ENCODE results near the gene MRPL44. TPM values are rescaled to one million over a fixed set of nuclear protein-coding genes. Genes with fewer than 3 reads are reported as not detected.

The MRPL44 gene
- total RNA-seq, 4 donors from 2014 or later, result 25.8 to 40.6 (median 33.7) TPM

GRCh38 chr2:223943135-223943534 is 14.1 kb upstream of the MRPL44 start:
- no peaks in the 10 kb centered on the region for H3K9me3 ChIP-seq
- no peak for ATAC-seq
- DNase-seq, result no peak
- no peaks in the 10 kb centered on the region for H3K36me3 ChIP-seq
- TF ChIP-seq POLR2A (IDR thresholded peaks at IDR 0.05) (no peak), CTCF (IDR thresholded peaks at IDR 0.05 in 4 of 5, conservative IDR thresholded peaks at IDR 0.05 in 1 of 5) (no peak)
- peak overlapping the region; percentile 89 to 97 (median 92) for H3K27ac ChIP-seq
- H3K4me3 ChIP-seq, result peak overlapping the region in 3 of 4 donors; percentile 85 to 92 (median 86)
- H3K27me3 ChIP-seq, result no peaks in the 10 kb centered on the region
- intact Hi-C loops (cut with DNase I; ENCODE audit: low total_unique reads) (no loop called here), in situ Hi-C loops (cut with MboI; ENCODE audit: low sequenced_read_pairs in 4 of 4) (no loop called here)
- peaks cover 29% of the 10 kb centered on the region in 2 donors for H3K4me1 ChIP-seq

GRCh38 chr2:223943561-223944008 is 13.7 kb upstream of the MRPL44 start:
- peak overlapping the region; percentile 89 to 97 (median 92) for H3K27ac ChIP-seq
- H3K36me3 ChIP-seq, result no peaks in the 10 kb centered on the region
- TF ChIP-seq CTCF (IDR thresholded peaks at IDR 0.05 in 4 of 5, conservative IDR thresholded peaks at IDR 0.05 in 1 of 5) (no peak), POLR2A (IDR thresholded peaks at IDR 0.05) (no peak)
- in situ Hi-C loops (cut with MboI; ENCODE audit: low sequenced_read_pairs in 4 of 4), result no loop called here
- H3K27me3 ChIP-seq, result no peaks in the 10 kb centered on the region
- DNase-seq (no peak), ATAC-seq (no peak)
- no peaks in the 10 kb centered on the region for H3K9me3 ChIP-seq
- peaks cover 25 to 27% of the 10 kb centered on the region in 2 donors for H3K4me1 ChIP-seq
- peak overlapping the region; percentile 77 to 92 (median 86) for H3K4me3 ChIP-seq
- intact Hi-C loops (cut with DNase I; ENCODE audit: low total_unique reads), result loop anchor here (2.0 kb wide), 1 partner anchor 13 kb away; no protein-coding TSS in a partner anchor

GRCh38 chr2:223944166-223944702 is 13.0 kb upstream of the MRPL44 start:
- in situ Hi-C loops (cut with MboI; ENCODE audit: low sequenced_read_pairs in 4 of 4) (no loop called here), intact Hi-C loops (cut with DNase I; ENCODE audit: low total_unique reads) (loop anchor here (2.0 kb wide), 1 partner anchor 13 kb away; no protein-coding TSS in a partner anchor)
- peak overlapping the region; percentile 77 to 92 (median 86) for H3K4me3 ChIP-seq
- peaks cover 20 to 27% of the 10 kb centered on the region in 2 donors for H3K4me1 ChIP-seq
- no peaks in the 10 kb centered on the region for H3K27me3 ChIP-seq
- no peaks in the 10 kb centered on the region for H3K9me3 ChIP-seq
- H3K36me3 ChIP-seq, result no peaks in the 10 kb centered on the region
- ATAC-seq, result peak; percentile 40 to 57
- H3K27ac ChIP-seq, result peak overlapping the region; percentile 89 to 97 (median 92)
- TF ChIP-seq CTCF (IDR thresholded peaks at IDR 0.05 in 4 of 5, conservative IDR thresholded peaks at IDR 0.05 in 1 of 5) (no peak), POLR2A (IDR thresholded peaks at IDR 0.05) (no peak)
- no peak for DNase-seq

GRCh38 chr2:223944703-223945531 is 12.3 kb upstream of the MRPL44 start, which contains the start of gene WDFY1:
WDFY1 (minus strand) TSS chr2:223945335; CDS start chr2:223945284, 51 bp downstream.
- peak; percentile 75 to 83 for DNase-seq
- H3K4me3 ChIP-seq, result peak within 1 kb of the TSS; percentile 77 to 92 (median 86)
- peak in 2 of 5 experiments; percentile 12 to 13 for TF ChIP-seq CTCF (IDR thresholded peaks at IDR 0.05 in 4 of 5, conservative IDR thresholded peaks at IDR 0.05 in 1 of 5)
- peak; percentile 80 to 93 for TF ChIP-seq POLR2A (IDR thresholded peaks at IDR 0.05)
- in situ Hi-C loops (cut with MboI; ENCODE audit: low sequenced_read_pairs in 4 of 4) (no loop called here), intact Hi-C loops (cut with DNase I; ENCODE audit: low total_unique reads) (loop anchor here (1.0 to 2.0 kb wide), 3 partner anchors 12 to 640 kb away; partner anchors contain the start of genes CUL3 and MRPL44)
- H3K4me1 ChIP-seq, result peaks cover 20 to 27% of the 10 kb centered on the region in 2 donors
- H3K27ac ChIP-seq, result peak within 1 kb of the TSS; percentile 89 to 97 (median 92)
- no peaks in the 10 kb centered on the region for H3K9me3 ChIP-seq
- H3K27me3 ChIP-seq, result no peaks in the 10 kb centered on the region
- peak; percentile 74 to 91 for ATAC-seq
- H3K36me3 ChIP-seq, result no peaks in the 10 kb centered on the region
